Naive thymus-derived CD4-positive, alpha-beta T cell (primary cell): ENCODE data around the gene PSPN. TPM values are rescaled to one million over a fixed set of nuclear protein-coding genes. Genes with fewer than 3 reads are reported as not detected.
A peak's percentile ranks its signal among the peaks of the same experiment; 100 is the strongest.

Experiments used
- ATAC-seq: fragments of 150-1000 bp; cut with Tn5 transposase; 2 replicates; pipeline ENCODE4 v1.10.0; 2021; ENCODE audit warnings: mild to moderate bottlenecking, moderate library complexity
- CTCF ChIA-PET: fragments of 350-600 bp; sonication (Branson Sonifier 250); formaldehyde crosslinking; loops from one replicate; lab custom pipeline; 2021; ENCODE audit warnings: antibody characterized with exemption; lab: Charles Lee
- POLR2A ChIA-PET: fragments of 350-600 bp; sonication (Branson Sonifier 250); formaldehyde crosslinking; loops from one replicate; lab custom pipeline; 2021; ENCODE audit warnings: antibody characterized with exemption, inconsistent platforms; lab: Charles Lee
- DNase-seq, 9 donors: peaks; one replicate each; pipeline versions ENCODE4 v3.0.0 to v3.0.0-alpha.2; 2020 to 2022; ENCODE audit warnings: mixed read lengths in 1 of 9
- H3K27ac ChIP-seq: one replicate; pipeline ENCODE4 v1.7.0; 2013; ENCODE audit warnings: mild to moderate bottlenecking, low read depth, low read length, moderate library complexity
- H3K27me3 ChIP-seq, 2 donors: one replicate each; pipeline ENCODE4 v1.7.0; 2013; ENCODE audit warnings: low read length in 2 of 2, mild to moderate bottlenecking in 2 of 2, moderate library complexity in 2 of 2; ENCODE audit not compliant: control insufficient read depth in 2 of 2, insufficient read depth in 2 of 2
- H3K36me3 ChIP-seq, 3 experiments: 1 replicate in 2 of 3; 2 replicates in 1 of 3; pipeline ENCODE4 v1.7.0; 2013; ENCODE audit warnings: low read length in 3 of 3, mild to moderate bottlenecking in 3 of 3, moderate library complexity in 1 of 3; ENCODE audit not compliant: insufficient read depth in 3 of 3, control insufficient read depth in 2 of 3
- H3K4me1 ChIP-seq, 2 donors: one replicate each; pipeline ENCODE4 v1.7.0; 2013; ENCODE audit warnings: low read length in 2 of 2, mild to moderate bottlenecking in 2 of 2, moderate library complexity in 1 of 2; ENCODE audit not compliant: control insufficient read depth in 2 of 2, insufficient read depth in 2 of 2
- H3K4me3 ChIP-seq: 2 replicates; pipeline ENCODE4 v1.7.0; 2013; ENCODE audit warnings: mild to moderate bottlenecking, low read length
- H3K9me3 ChIP-seq, 3 experiments: 1 replicate in 2 of 3; 2 replicates in 1 of 3; pipeline ENCODE4 v1.7.0; 2013; ENCODE audit warnings: low read length in 3 of 3; ENCODE audit not compliant: control insufficient read depth in 2 of 3
- H3K27ac Mint-ChIP-seq, 9 donors: one replicate each; pipeline ENCODE4 v1.8.0; 2020 to 2022; ENCODE audit warnings: mixed read lengths in 9 of 9, mild to moderate bottlenecking in 8 of 9, moderate library complexity in 5 of 9, inconsistent platforms in 2 of 9
- H3K27me3 Mint-ChIP-seq, 5 donors: one replicate each; pipeline ENCODE4 v1.8.0; 2021 to 2022; ENCODE audit warnings: mixed read lengths in 5 of 5, mild to moderate bottlenecking in 1 of 5
- H3K36me3 Mint-ChIP-seq, 5 donors: one replicate each; pipeline ENCODE4 v1.8.0; 2020 to 2022; ENCODE audit warnings: mixed read lengths in 5 of 5, mild to moderate bottlenecking in 3 of 5, inconsistent platforms in 1 of 5
- H3K4me1 Mint-ChIP-seq, 7 donors: one replicate each; pipeline ENCODE4 v1.8.0; 2020 to 2022; ENCODE audit warnings: mixed read lengths in 7 of 7, mild to moderate bottlenecking in 3 of 7, inconsistent platforms in 1 of 7
- H3K4me3 Mint-ChIP-seq, 10 donors: one replicate each; pipeline ENCODE4 v1.8.0; 2020 to 2022; ENCODE audit warnings: mild to moderate bottlenecking in 10 of 10, mixed read lengths in 10 of 10, moderate library complexity in 6 of 10, inconsistent platforms in 2 of 10
- H3K9me3 Mint-ChIP-seq, 11 donors: one replicate each; pipeline ENCODE4 v1.8.0; 2020 to 2022; ENCODE audit warnings: mixed read lengths in 11 of 11, mild to moderate bottlenecking in 4 of 11, inconsistent platforms in 1 of 11, moderate library complexity in 1 of 11
- intact Hi-C, 2 donors: fragments of 100-400 bp; cut with micrococcal nuclease; formaldehyde crosslinking; loops; one replicate each; pipeline ENCODE4 v1.15.1; 2023
- polyA plus RNA-seq, 2 donors: library from polyadenylated mRNA; unstranded; fragments of 300-500 nt; fragmentation: Illumina TruSeq; gene quantifications; one replicate each; pipeline ENCODE4 v1.2.3, GENCODE V29; 2021
- total RNA-seq, 6 experiments: library from RNA in 5 of 6; stranded (reverse) in 5 of 6; gene quantifications; 1 replicate in 5 of 6; 2 replicates in 1 of 6; pipeline ENCODE4 v1.2.3 and lab custom pipeline; 2021 to 2026

The PSPN gene
- total and polyA plus RNA-seq, 7 experiments from 2014 or later: 0.60 to 4.0 (median 2.6) TPM

GRCh38 chr19:6421075-6422014 is 45.6 kb upstream of the PSPN start:
- H3K4me3 ChIP-seq: no peak overlapping the region
- H3K27me3 ChIP-seq: no peaks in the 10 kb centered on the region
- no peaks in the 10 kb centered on the region for H3K9me3 Mint-ChIP-seq
- peak overlapping the region in 4 of 9 donors; percentile 43 to 89 (median 74) for H3K27ac Mint-ChIP-seq
- H3K27ac ChIP-seq: no peak overlapping the region
- H3K27me3 Mint-ChIP-seq: no peaks in the 10 kb centered on the region
- no peaks in the 10 kb centered on the region for H3K9me3 ChIP-seq
- H3K4me1 ChIP-seq: peaks cover 15 to 22% of the 10 kb centered on the region in 2 donors
- intact Hi-C loops: loop anchor here in 1 of 2 donors (10.0 kb wide), 1 partner anchor 63 kb away; the partner anchor contains the start of gene DENND1C
- ChIA-PET POLR2A (interaction anchor here (0.6 to 1.1 kb wide), 2 partner anchors 28 to 49 kb away, joined by 4 read pairs; partner anchors contain the start of genes ALKBH7 and GTF2F1), CTCF (interaction anchor here (0.5 to 0.9 kb wide), 2 partner anchors 9 to 392 kb away, joined by 3 read pairs; no protein-coding TSS in a partner anchor)
- DNase-seq: no peak
- no peak for ATAC-seq
- H3K4me3 Mint-ChIP-seq: peak overlapping the region in 1 of 10 donors; percentile 51
- peaks cover 0 to 24% (median 3%) of the 10 kb centered on the region in 5 donors for H3K36me3 Mint-ChIP-seq
- H3K36me3 ChIP-seq: peaks cover 24 to 61% (median 32%) of the 10 kb centered on the region in 3 experiments
- peaks cover 18 to 42% (median 41%) of the 10 kb centered on the region in 7 donors for H3K4me1 Mint-ChIP-seq

- CTCF ChIA-PET: no interaction called here
- Mint-ChIP-seq H3K4me3 (no peak overlapping the region), H3K36me3 (peaks cover 0 to 32% (median 6%) of the 10 kb centered on the region in 5 donors), H3K9me3 (no peaks in the 10 kb centered on the region), H3K27ac (no peak overlapping the region), H3K4me1 (peaks cover 17 to 27% (median 24%) of the 10 kb centered on the region in 7 donors), H3K27me3 (no peaks in the 10 kb centered on the region)
- POLR2A ChIA-PET: interaction anchor here (0.9 kb wide), 1 partner anchor 26 kb away, joined by 3 read pairs; the partner anchor contains the start of gene GTF2F1
- DNase-seq (no peak), ATAC-seq (no peak)
- no peaks in the 10 kb centered on the region for H3K9me3 ChIP-seq
- H3K36me3 ChIP-seq: peaks cover 27 to 85% (median 32%) of the 10 kb centered on the region in 3 experiments
- no peaks in the 10 kb centered on the region for H3K27me3 ChIP-seq
- no peak overlapping the region for H3K27ac ChIP-seq
- intact Hi-C loops: no loop called here
- no peak overlapping the region for H3K4me3 ChIP-seq
- H3K4me1 ChIP-seq: peaks cover 6 to 9% of the 10 kb centered on the region in 2 donors
Measured at GRCh38 chr19:6418562-6418932, 42.8 kb upstream of the PSPN start.

- Histone ChIP-seq H3K4me3 (no peak overlapping the region), H3K36me3 (peaks cover 27 to 85% (median 32%) of the 10 kb centered on the region in 3 experiments), H3K4me1 (peaks cover under 1 to 3% of the 10 kb centered on the region in 2 donors), H3K9me3 (no peaks in the 10 kb centered on the region), H3K27me3 (no peaks in the 10 kb centered on the region), H3K27ac (no peak overlapping the region)
- intact Hi-C loops: no loop called here
- Mint-ChIP-seq H3K27ac (no peak overlapping the region), H3K36me3 (peaks cover 0 to 32% (median 6%) of the 10 kb centered on the region in 5 donors), H3K9me3 (no peaks in the 10 kb centered on the region), H3K4me1 (peaks cover 11 to 21% (median 18%) of the 10 kb centered on the region in 7 donors), H3K27me3 (no peaks in the 10 kb centered on the region), H3K4me3 (no peak overlapping the region)
- DNase-seq (no peak), ATAC-seq (no peak)
- ChIA-PET POLR2A (interaction anchor here (0.9 kb wide), 1 partner anchor 25 kb away, joined by 3 read pairs; the partner anchor contains the start of gene GTF2F1), CTCF (no interaction called here)
Measured at GRCh38 chr19:6417713-6418561, 42.2 kb upstream of the PSPN start.

GRCh38 chr19:6416658-6417405 is 41.1 kb upstream of the PSPN start:
- Mint-ChIP-seq H3K9me3 (no peaks in the 10 kb centered on the region), H3K36me3 (peaks cover 0 to 24% (median 6%) of the 10 kb centered on the region in 5 donors), H3K4me3 (no peak overlapping the region), H3K27me3 (no peaks in the 10 kb centered on the region), H3K4me1 (peaks cover under 1 to 10% (median 7%) of the 10 kb centered on the region in 7 donors), H3K27ac (peak overlapping the region in 1 of 9 donors; percentile 14)
- Histone ChIP-seq H3K4me3 (no peak overlapping the region), H3K9me3 (no peaks in the 10 kb centered on the region), H3K27me3 (no peaks in the 10 kb centered on the region), H3K4me1 (no peaks in the 10 kb centered on the region), H3K27ac (no peak overlapping the region), H3K36me3 (peaks cover 27 to 79% (median 32%) of the 10 kb centered on the region in 3 experiments)
- no peak for DNase-seq
- POLR2A ChIA-PET: no interaction called here
- intact Hi-C loops: no loop called here
- CTCF ChIA-PET: no interaction called here
- ATAC-seq: no peak

GRCh38 chr19:6415591-6416190 is 40.0 kb upstream of the PSPN start:
- no peaks in the 10 kb centered on the region for H3K27me3 Mint-ChIP-seq
- peaks cover 0 to 19% (median 4%) of the 10 kb centered on the region in 5 donors for H3K36me3 Mint-ChIP-seq
- ChIA-PET POLR2A (no interaction called here), CTCF (no interaction called here)
- no peak for ATAC-seq
- Histone ChIP-seq H3K27ac (no peak overlapping the region), H3K9me3 (no peaks in the 10 kb centered on the region), H3K27me3 (no peaks in the 10 kb centered on the region), H3K36me3 (peaks cover 27 to 67% (median 32%) of the 10 kb centered on the region in 3 experiments), H3K4me1 (no peaks in the 10 kb centered on the region), H3K4me3 (no peak overlapping the region)
- H3K27ac Mint-ChIP-seq: no peak overlapping the region
- peaks cover 0 to 2% (median 0%) of the 10 kb centered on the region in 7 donors for H3K4me1 Mint-ChIP-seq
- intact Hi-C loops: no loop called here
- H3K4me3 Mint-ChIP-seq: peak overlapping the region in 1 of 10 donors; percentile 41
- DNase-seq: no peak
- H3K9me3 Mint-ChIP-seq: no peaks in the 10 kb centered on the region
